Measurements from ENCODE around the gene LYRM4. TPM values are rescaled to one million over a fixed set of nuclear protein-coding genes. Genes with fewer than 3 reads are reported as not detected.

Gene LYRM4
- total and polyA plus RNA-seq, 9 of the 15 experiments (the other 6 are each of a cell fraction or from before 2014, with no cell fraction given), result 24.2 to 69.4 (median 41.8) TPM

DNA sequence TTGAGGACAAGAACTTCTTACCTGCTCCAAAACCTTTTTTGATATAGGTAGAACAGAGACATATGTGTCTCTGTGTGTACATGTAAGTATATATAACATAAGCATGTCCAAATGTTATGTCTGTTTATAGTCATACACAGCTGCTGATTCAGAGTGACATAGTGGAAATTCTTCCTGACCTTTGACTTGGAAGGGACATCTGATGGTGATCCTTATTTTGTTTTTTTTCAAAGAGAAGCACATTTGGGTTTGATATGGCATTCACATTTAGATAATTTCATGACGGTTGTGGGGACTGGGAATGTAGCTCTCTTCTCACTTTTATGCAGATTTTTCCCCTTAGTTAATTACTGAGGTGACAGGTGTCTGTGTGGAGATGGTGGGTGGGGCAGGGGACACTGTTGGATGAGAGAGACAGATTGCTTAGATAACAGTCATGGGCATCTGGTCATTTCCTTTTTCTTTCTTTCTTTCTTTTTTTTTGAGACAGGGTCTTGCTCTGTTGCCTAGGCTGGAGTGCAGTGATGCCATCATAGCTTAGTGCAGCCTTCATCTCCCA lies 39.5 kb upstream of the LYRM4 start (continued):
- TF ChIP-seq, protein P1, sequence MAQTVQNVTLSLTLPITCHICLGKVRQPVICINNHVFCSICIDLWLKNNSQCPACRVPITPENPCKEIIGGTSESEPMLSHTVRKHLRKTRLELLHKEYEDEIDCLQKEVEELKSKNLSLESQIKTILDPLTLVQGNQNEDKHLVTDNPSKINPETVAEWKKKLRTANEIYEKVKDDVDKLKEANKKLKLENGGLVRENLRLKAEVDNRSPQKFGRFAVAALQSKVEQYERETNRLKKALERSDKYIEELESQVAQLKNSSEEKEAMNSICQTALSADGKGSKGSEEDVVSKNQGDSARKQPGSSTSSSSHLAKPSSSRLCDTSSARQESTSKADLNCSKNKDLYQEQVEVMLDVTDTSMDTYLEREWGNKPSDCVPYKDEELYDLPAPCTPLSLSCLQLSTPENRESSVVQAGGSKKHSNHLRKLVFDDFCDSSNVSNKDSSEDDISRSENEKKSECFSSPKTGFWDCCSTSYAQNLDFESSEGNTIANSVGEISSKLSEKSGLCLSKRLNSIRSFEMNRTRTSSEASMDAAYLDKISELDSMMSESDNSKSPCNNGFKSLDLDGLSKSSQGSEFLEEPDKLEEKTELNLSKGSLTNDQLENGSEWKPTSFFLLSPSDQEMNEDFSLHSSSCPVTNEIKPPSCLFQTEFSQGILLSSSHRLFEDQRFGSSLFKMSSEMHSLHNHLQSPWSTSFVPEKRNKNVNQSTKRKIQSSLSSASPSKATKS (CRISPR knock-in tag; IDR thresholded peaks at IDR 0.05), result no peak
- no peak for TF ChIP-seq CBX2 (IDR thresholded peaks at IDR 0.05; ENCODE audit: insufficient read depth, low read length, poor library complexity, severe bottlenecking)
- TF ChIP-seq POLR3G (IDR thresholded peaks at IDR 0.05; ENCODE audit: extremely low read depth, insufficient read length, insufficient replicate concordance), result no peak
- TF ChIP-seq, protein P2, sequence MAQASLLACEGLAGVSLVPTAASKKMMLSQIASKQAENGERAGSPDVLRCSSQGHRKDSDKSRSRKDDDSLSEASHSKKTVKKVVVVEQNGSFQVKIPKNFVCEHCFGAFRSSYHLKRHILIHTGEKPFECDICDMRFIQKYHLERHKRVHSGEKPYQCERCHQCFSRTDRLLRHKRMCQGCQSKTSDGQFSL (CRISPR knock-in tag; IDR thresholded peaks at IDR 0.05), result no peak
- TF ChIP-seq, protein P2 (tag; IDR thresholded peaks at IDR 0.05), result no peak
- TF ChIP-seq, protein P3, sequence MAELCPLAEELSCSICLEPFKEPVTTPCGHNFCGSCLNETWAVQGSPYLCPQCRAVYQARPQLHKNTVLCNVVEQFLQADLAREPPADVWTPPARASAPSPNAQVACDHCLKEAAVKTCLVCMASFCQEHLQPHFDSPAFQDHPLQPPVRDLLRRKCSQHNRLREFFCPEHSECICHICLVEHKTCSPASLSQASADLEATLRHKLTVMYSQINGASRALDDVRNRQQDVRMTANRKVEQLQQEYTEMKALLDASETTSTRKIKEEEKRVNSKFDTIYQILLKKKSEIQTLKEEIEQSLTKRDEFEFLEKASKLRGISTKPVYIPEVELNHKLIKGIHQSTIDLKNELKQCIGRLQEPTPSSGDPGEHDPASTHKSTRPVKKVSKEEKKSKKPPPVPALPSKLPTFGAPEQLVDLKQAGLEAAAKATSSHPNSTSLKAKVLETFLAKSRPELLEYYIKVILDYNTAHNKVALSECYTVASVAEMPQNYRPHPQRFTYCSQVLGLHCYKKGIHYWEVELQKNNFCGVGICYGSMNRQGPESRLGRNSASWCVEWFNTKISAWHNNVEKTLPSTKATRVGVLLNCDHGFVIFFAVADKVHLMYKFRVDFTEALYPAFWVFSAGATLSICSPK (IDR thresholded peaks at IDR 0.05; ENCODE audit: borderline replicate concordance), result no peak
- TF ChIP-seq, protein P4, sequence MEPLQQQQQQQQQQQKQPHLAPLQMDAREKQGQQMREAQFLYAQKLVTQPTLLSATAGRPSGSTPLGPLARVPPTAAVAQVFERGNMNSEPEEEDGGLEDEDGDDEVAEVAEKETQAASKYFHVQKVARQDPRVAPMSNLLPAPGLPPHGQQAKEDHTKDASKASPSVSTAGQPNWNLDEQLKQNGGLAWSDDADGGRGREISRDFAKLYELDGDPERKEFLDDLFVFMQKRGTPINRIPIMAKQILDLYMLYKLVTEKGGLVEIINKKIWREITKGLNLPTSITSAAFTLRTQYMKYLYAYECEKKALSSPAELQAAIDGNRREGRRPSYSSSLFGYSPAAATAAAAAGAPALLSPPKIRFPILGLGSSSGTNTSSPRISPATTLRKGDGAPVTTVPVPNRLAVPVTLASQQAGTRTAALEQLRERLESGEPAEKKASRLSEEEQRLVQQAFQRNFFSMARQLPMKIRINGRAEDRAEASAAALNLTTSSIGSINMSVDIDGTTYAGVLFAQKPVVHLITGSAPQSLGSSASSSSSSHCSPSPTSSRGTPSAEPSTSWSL (CRISPR knock-in tag; IDR thresholded peaks at IDR 0.05; ENCODE audit: borderline replicate concordance), result no peak
- TF ChIP-seq PTRF (tag; IDR thresholded peaks at IDR 0.05), result no peak
- no peak for TF ChIP-seq RBM25 (IDR thresholded peaks at IDR 0.05; ENCODE audit: low read depth, low read length, severe bottlenecking)
- TF ChIP-seq ILF3 (IDR thresholded peaks at IDR 0.05; ENCODE audit: borderline replicate concordance), result no peak
- no peak for TF ChIP-seq ZNF408 (CRISPR knock-in tag; IDR thresholded peaks at IDR 0.05; ENCODE audit: low read depth)
- TF ChIP-seq, protein P5, sequence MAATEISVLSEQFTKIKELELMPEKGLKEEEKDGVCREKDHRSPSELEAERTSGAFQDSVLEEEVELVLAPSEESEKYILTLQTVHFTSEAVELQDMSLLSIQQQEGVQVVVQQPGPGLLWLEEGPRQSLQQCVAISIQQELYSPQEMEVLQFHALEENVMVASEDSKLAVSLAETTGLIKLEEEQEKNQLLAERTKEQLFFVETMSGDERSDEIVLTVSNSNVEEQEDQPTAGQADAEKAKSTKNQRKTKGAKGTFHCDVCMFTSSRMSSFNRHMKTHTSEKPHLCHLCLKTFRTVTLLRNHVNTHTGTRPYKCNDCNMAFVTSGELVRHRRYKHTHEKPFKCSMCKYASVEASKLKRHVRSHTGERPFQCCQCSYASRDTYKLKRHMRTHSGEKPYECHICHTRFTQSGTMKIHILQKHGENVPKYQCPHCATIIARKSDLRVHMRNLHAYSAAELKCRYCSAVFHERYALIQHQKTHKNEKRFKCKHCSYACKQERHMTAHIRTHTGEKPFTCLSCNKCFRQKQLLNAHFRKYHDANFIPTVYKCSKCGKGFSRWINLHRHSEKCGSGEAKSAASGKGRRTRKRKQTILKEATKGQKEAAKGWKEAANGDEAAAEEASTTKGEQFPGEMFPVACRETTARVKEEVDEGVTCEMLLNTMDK (IDR thresholded peaks at IDR 0.05; ENCODE audit: borderline replicate concordance, insufficient read depth, low read depth, low read length, poor library complexity, severe bottlenecking), result no peak
- TF ChIP-seq CCAR2 (IDR thresholded peaks at IDR 0.05; ENCODE audit: low read depth, low read length), result no peak
- TF ChIP-seq, protein P6, sequence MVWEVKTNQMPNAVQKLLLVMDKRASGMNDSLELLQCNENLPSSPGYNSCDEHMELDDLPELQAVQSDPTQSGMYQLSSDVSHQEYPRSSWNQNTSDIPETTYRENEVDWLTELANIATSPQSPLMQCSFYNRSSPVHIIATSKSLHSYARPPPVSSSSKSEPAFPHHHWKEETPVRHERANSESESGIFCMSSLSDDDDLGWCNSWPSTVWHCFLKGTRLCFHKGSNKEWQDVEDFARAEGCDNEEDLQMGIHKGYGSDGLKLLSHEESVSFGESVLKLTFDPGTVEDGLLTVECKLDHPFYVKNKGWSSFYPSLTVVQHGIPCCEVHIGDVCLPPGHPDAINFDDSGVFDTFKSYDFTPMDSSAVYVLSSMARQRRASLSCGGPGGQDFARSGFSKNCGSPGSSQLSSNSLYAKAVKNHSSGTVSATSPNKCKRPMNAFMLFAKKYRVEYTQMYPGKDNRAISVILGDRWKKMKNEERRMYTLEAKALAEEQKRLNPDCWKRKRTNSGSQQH (CRISPR knock-in tag; IDR thresholded peaks at IDR 0.05), result no peak

Measured in K562 (cell line).